ENCODE data around the gene FSIP1.

Gene FSIP1

GRCh38 chr15:39745415-39745814 is 37.2 kb downstream of the FSIP1 start:
- no peaks in the 10 kb centered on the region for H3K9me3 ChIP-seq (ENCODE audit: low read length)
- no peaks in the 10 kb centered on the region for H3K4me1 ChIP-seq (ENCODE audit: insufficient read depth, low read length, severe bottlenecking)
- H3K79me2 ChIP-seq (ENCODE audit: insufficient read depth, low read length) = no peaks in the 10 kb centered on the region
- no peak overlapping the region for H3K4me2 ChIP-seq (ENCODE audit: low read length)
- H3K9ac ChIP-seq (ENCODE audit: low read length) = no peak overlapping the region
- H3K27me3 ChIP-seq (ENCODE audit: insufficient read depth, low read length) = no peaks in the 10 kb centered on the region
- no peaks in the 10 kb centered on the region for H3F3A ChIP-seq (ENCODE audit: insufficient read depth, low read length)
- H3K9me2 ChIP-seq (ENCODE audit: low read depth, low read length) = no peaks in the 10 kb centered on the region
- H4K20me1 ChIP-seq (ENCODE audit: insufficient read depth, low read length) = no peaks in the 10 kb centered on the region
- no peak overlapping the region for H3K27ac ChIP-seq (ENCODE audit: low read depth, low read length, poor library complexity, severe bottlenecking)
- no peak overlapping the region for H2AFZ ChIP-seq (ENCODE audit: low read length)
- H3K36me3 ChIP-seq (ENCODE audit: insufficient read depth, low read length) = no peaks in the 10 kb centered on the region
- H3K4me3 ChIP-seq (ENCODE audit: low read depth, low read length, poor library complexity, severe bottlenecking) = no peak overlapping the region
- TF ChIP-seq EZH2 (IDR thresholded peaks at IDR 0.05; ENCODE audit: borderline replicate concordance, low read length) (no peak), CTCF (IDR thresholded peaks at IDR 0.05; ENCODE audit: low read length) (no peak)

GRCh38 chr15:39744334-39745103 is 38.1 kb downstream of the FSIP1 start:
- H3K9ac ChIP-seq (ENCODE audit: low read length) = no peak overlapping the region
- TF ChIP-seq EZH2 (IDR thresholded peaks at IDR 0.05; ENCODE audit: borderline replicate concordance, low read length) = no peak
- TF ChIP-seq CTCF (IDR thresholded peaks at IDR 0.05; ENCODE audit: low read length) = no peak
- no peaks in the 10 kb centered on the region for H3K4me1 ChIP-seq (ENCODE audit: insufficient read depth, low read length, severe bottlenecking)
- H3K4me3 ChIP-seq (ENCODE audit: low read depth, low read length, poor library complexity, severe bottlenecking) = no peak overlapping the region
- H3F3A ChIP-seq (ENCODE audit: insufficient read depth, low read length) = no peaks in the 10 kb centered on the region
- H3K36me3 ChIP-seq (ENCODE audit: insufficient read depth, low read length) = no peaks in the 10 kb centered on the region
- H3K79me2 ChIP-seq (ENCODE audit: insufficient read depth, low read length) = no peaks in the 10 kb centered on the region
- no peaks in the 10 kb centered on the region for H4K20me1 ChIP-seq (ENCODE audit: insufficient read depth, low read length)
- H2AFZ ChIP-seq (ENCODE audit: low read length) = no peak overlapping the region
- no peak overlapping the region for H3K27ac ChIP-seq (ENCODE audit: low read depth, low read length, poor library complexity, severe bottlenecking)
- no peak overlapping the region for H3K4me2 ChIP-seq (ENCODE audit: low read length)
- no peaks in the 10 kb centered on the region for H3K9me2 ChIP-seq (ENCODE audit: low read depth, low read length)
- no peaks in the 10 kb centered on the region for H3K9me3 ChIP-seq (ENCODE audit: low read length)
- no peaks in the 10 kb centered on the region for H3K27me3 ChIP-seq (ENCODE audit: insufficient read depth, low read length)

GRCh38 chr15:39743611-39744010 is 39.0 kb downstream of the FSIP1 start:
- no peaks in the 10 kb centered on the region for H3K9me3 ChIP-seq (ENCODE audit: low read length)
- TF ChIP-seq EZH2 (IDR thresholded peaks at IDR 0.05; ENCODE audit: borderline replicate concordance, low read length) = no peak
- no peak for TF ChIP-seq CTCF (IDR thresholded peaks at IDR 0.05; ENCODE audit: low read length)
- no peak overlapping the region for H3K4me3 ChIP-seq (ENCODE audit: low read depth, low read length, poor library complexity, severe bottlenecking)
- no peak overlapping the region for H3K4me2 ChIP-seq (ENCODE audit: low read length)
- H3K9me2 ChIP-seq (ENCODE audit: low read depth, low read length) = no peaks in the 10 kb centered on the region
- no peaks in the 10 kb centered on the region for H3F3A ChIP-seq (ENCODE audit: insufficient read depth, low read length)
- no peak overlapping the region for H2AFZ ChIP-seq (ENCODE audit: low read length)
- no peak overlapping the region for H3K27ac ChIP-seq (ENCODE audit: low read depth, low read length, poor library complexity, severe bottlenecking)
- H3K4me1 ChIP-seq (ENCODE audit: insufficient read depth, low read length, severe bottlenecking) = no peaks in the 10 kb centered on the region
- no peaks in the 10 kb centered on the region for H3K36me3 ChIP-seq (ENCODE audit: insufficient read depth, low read length)
- H3K27me3 ChIP-seq (ENCODE audit: insufficient read depth, low read length) = no peaks in the 10 kb centered on the region
- no peaks in the 10 kb centered on the region for H3K79me2 ChIP-seq (ENCODE audit: insufficient read depth, low read length)
- no peak overlapping the region for H3K9ac ChIP-seq (ENCODE audit: low read length)
- H4K20me1 ChIP-seq (ENCODE audit: insufficient read depth, low read length) = no peaks in the 10 kb centered on the region
